Upper lobe of right lung (tissue), 1 donor: ENCODE results near the gene LENEP. TPM values are rescaled to one million over a fixed set of nuclear protein-coding genes. Genes with fewer than 3 reads are reported as not detected.
A peak's percentile ranks its signal among the peaks of the same experiment; 100 is the strongest.
"Not testable (repeated sequence)": the region's sequence is repeated elsewhere in the genome, so short reads cannot be mapped to it uniquely, and the experiment has no call there.

ENCODE experiments used
- ATAC-seq: fragments of 200-7000 bp; cut with Tn5 transposase; one replicate; pipeline ENCODE4 v1.9.1; 2020; ENCODE audit warnings: mild to moderate bottlenecking, moderate library complexity
- DNase-seq: peaks from one replicate; pipeline ENCODE4 v3.0.0-alpha.2; 2020
- H3K27ac ChIP-seq: fragments of 200-600 bp; one replicate; pipeline ENCODE4 v1.8.0; 2022
- H3K27me3 ChIP-seq: fragments of 200-600 bp; one replicate; pipeline ENCODE4 v1.8.0; 2022; ENCODE audit warnings: mild to moderate bottlenecking
- H3K36me3 ChIP-seq: fragments of 200-600 bp; one replicate; pipeline ENCODE4 v1.8.0; 2022
- H3K4me1 ChIP-seq: fragments of 200-600 bp; one replicate; pipeline ENCODE4 v1.8.0; 2022
- H3K4me3 ChIP-seq: fragments of 200-600 bp; one replicate; pipeline ENCODE4 v1.8.0; 2022; ENCODE audit warnings: mild to moderate bottlenecking
- H3K9me3 ChIP-seq: fragments of 200-600 bp; one replicate; pipeline ENCODE4 v1.8.0; 2022
- CTCF ChIP-seq: fragments of 200-600 bp; IDR thresholded peaks from one replicate; pipeline ENCODE4 v1.8.0; 2022; ENCODE audit warnings: antibody characterized with exemption
- intact Hi-C: fragments of 100-400 bp; cut with DNase I; formaldehyde crosslinking; loops from one replicate; pipeline ENCODE4 v1.11.0; 2022
- total RNA-seq: library from RNA; stranded (reverse); fragmentation: NEBNext Ultra II Directional; extraction: Animal tissue kit (Norgen Biotek cat#: 25700); gene quantifications from one replicate; pipeline ENCODE4 v1.2.1, GENCODE V29; 2021
- donor health status: DM: no; HTN: yes; CAD: no; lungs with severe emphysema.

LENEP gene
- total RNA-seq, 1 donor from 2014 or later = not detected

GRCh38 chr1:154983776-154984466 is 9.5 kb upstream of the LENEP start:
- Histone ChIP-seq H3K4me1 (peaks cover 16% of the 10 kb centered on the region), H3K4me3 (peak overlapping the region; percentile 92), H3K9me3 (no peaks in the 10 kb centered on the region), H3K27me3 (no peaks in the 10 kb centered on the region), H3K27ac (peak overlapping the region; percentile 55), H3K36me3 (peaks cover 8% of the 10 kb centered on the region)
- intact Hi-C loops = no loop called here
- DNase-seq = peak; percentile 58
- no peak for TF ChIP-seq CTCF
- ATAC-seq = no peak

- intact Hi-C loops, H3K9me3 ChIP-seq, H3K27ac ChIP-seq, ATAC-seq, H3K27me3 ChIP-seq, H3K4me3 ChIP-seq, DNase-seq: not testable (repeated sequence)
- peaks cover 35% of the 10 kb centered on the region for H3K36me3 ChIP-seq
- H3K4me1 ChIP-seq = peaks cover 16% of the 10 kb centered on the region
Observed at GRCh38 chr1:154986736-154987135, 6.7 kb upstream of the LENEP start.

GRCh38 chr1:154987326-154987725 is 6.1 kb upstream of the LENEP start:
- Histone ChIP-seq H3K4me1 (peaks cover 16% of the 10 kb centered on the region), H3K9me3 (no peaks in the 10 kb centered on the region), H3K27me3 (no peaks in the 10 kb centered on the region), H3K36me3 (peaks cover 35% of the 10 kb centered on the region), H3K4me3 (no peak overlapping the region), H3K27ac (no peak overlapping the region)
- ATAC-seq (no peak), DNase-seq (peak; percentile 20)
- intact Hi-C loops = no loop called here
- no peak for TF ChIP-seq CTCF

- Histone ChIP-seq H3K27ac (no peak overlapping the region), H3K36me3 (peaks cover 35% of the 10 kb centered on the region), H3K4me1 (peaks cover 11% of the 10 kb centered on the region), H3K27me3 (no peaks in the 10 kb centered on the region), H3K4me3 (no peak overlapping the region), H3K9me3 (no peaks in the 10 kb centered on the region)
- intact Hi-C loops = no loop called here
- ATAC-seq = no peak
- DNase-seq = no peak
- TF ChIP-seq CTCF = no peak
Observed at GRCh38 chr1:154988058-154988954, 5.1 kb upstream of the LENEP start.

- intact Hi-C loops = no loop called here
- no peak for ATAC-seq
- Histone ChIP-seq H3K36me3 (peaks cover 35% of the 10 kb centered on the region), H3K27ac (no peak overlapping the region), H3K4me3 (no peak overlapping the region), H3K9me3 (no peaks in the 10 kb centered on the region), H3K27me3 (no peaks in the 10 kb centered on the region), H3K4me1 (peaks cover 4% of the 10 kb centered on the region)
- no peak for DNase-seq
- no peak for TF ChIP-seq CTCF
Observed at GRCh38 chr1:154989195-154989860, 4.1 kb upstream of the LENEP start.
